Neural crest cell (in vitro differentiated cells): Measurements from ENCODE around the gene KRTAP10-10. TPM values are rescaled to one million over a fixed set of nuclear protein-coding genes. Genes with fewer than 3 reads are reported as not detected.
"Not testable (repeated sequence)": the region's sequence is repeated elsewhere in the genome, so short reads cannot be mapped to it uniquely, and the experiment has no call there.

Experiments used
- DNase-seq: peaks from one replicate; pipeline ENCODE4 v3.0.0; 2021; ENCODE audit warnings: low read depth, mixed read lengths, low spot score
- H3K27ac Mint-ChIP-seq: one replicate; pipeline ENCODE4 v1.8.0; 2021; ENCODE audit warnings: mild to moderate bottlenecking, mixed read lengths; ENCODE audit not compliant: unreplicated experiment
- H3K27me3 Mint-ChIP-seq: 2 replicates; pipeline ENCODE4 v1.8.0; 2021; ENCODE audit warnings: low read depth, mild to moderate bottlenecking, mixed read lengths
- H3K36me3 Mint-ChIP-seq: 2 replicates; pipeline ENCODE4 v1.8.0; 2021; ENCODE audit warnings: low read depth, mild to moderate bottlenecking, mixed read lengths
- H3K4me1 Mint-ChIP-seq: 2 replicates; pipeline ENCODE4 v1.8.0; 2021; ENCODE audit warnings: mixed read lengths
- H3K4me3 Mint-ChIP-seq: one replicate; pipeline ENCODE4 v1.8.0; 2021; ENCODE audit warnings: mild to moderate bottlenecking, mixed read lengths
- H3K9me3 Mint-ChIP-seq: 2 replicates; pipeline ENCODE4 v1.8.0; 2021; ENCODE audit warnings: mixed read lengths
- total RNA-seq: library from RNA; stranded (reverse); gene quantifications from 2 replicates; pipeline ENCODE4 v1.2.1, GENCODE V29; 2021
- TF ChIP-seq, protein P1 (sequence below): fragments of 200-600 bp; sonication (generic); conservative IDR thresholded peaks from 2 replicates; pipeline ENCODE4 v1.5.0; 2021; ENCODE audit warnings: antibody characterized with exemption, mild to moderate bottlenecking

The KRTAP10-10 gene
- total RNA-seq, 1 donor from 2014 or later: not detected

- Mint-ChIP-seq H3K4me1 (peaks cover 10% of the 10 kb centered on the region), H3K4me3 (no peak overlapping the region), H3K27me3 (peaks cover 7% of the 10 kb centered on the region), H3K9me3 (peaks cover 24% of the 10 kb centered on the region), H3K27ac (no peak overlapping the region), H3K36me3 (peaks cover 3% of the 10 kb centered on the region)
- TF ChIP-seq, protein P1, sequence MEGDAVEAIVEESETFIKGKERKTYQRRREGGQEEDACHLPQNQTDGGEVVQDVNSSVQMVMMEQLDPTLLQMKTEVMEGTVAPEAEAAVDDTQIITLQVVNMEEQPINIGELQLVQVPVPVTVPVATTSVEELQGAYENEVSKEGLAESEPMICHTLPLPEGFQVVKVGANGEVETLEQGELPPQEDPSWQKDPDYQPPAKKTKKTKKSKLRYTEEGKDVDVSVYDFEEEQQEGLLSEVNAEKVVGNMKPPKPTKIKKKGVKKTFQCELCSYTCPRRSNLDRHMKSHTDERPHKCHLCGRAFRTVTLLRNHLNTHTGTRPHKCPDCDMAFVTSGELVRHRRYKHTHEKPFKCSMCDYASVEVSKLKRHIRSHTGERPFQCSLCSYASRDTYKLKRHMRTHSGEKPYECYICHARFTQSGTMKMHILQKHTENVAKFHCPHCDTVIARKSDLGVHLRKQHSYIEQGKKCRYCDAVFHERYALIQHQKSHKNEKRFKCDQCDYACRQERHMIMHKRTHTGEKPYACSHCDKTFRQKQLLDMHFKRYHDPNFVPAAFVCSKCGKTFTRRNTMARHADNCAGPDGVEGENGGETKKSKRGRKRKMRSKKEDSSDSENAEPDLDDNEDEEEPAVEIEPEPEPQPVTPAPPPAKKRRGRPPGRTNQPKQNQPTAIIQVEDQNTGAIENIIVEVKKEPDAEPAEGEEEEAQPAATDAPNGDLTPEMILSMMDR: no peak
- no peak for DNase-seq
Measured at GRCh38 chr21:44639331-44639655, 2.1 kb downstream of the KRTAP10-10 start.

- H3K4me3 Mint-ChIP-seq: no peak overlapping the region
- peaks cover 31% of the 10 kb centered on the region for H3K9me3 Mint-ChIP-seq
- DNase-seq: no peak
- H3K27ac Mint-ChIP-seq: no peak overlapping the region
- H3K4me1 Mint-ChIP-seq: peaks cover 10% of the 10 kb centered on the region
- peaks cover 4% of the 10 kb centered on the region for H3K27me3 Mint-ChIP-seq
- TF ChIP-seq, protein P1: no peak
- H3K36me3 Mint-ChIP-seq: peaks cover 5% of the 10 kb centered on the region
Measured at GRCh38 chr21:44640761-44641160, 3.6 kb downstream of the KRTAP10-10 start.

GRCh38 chr21:44643741-44644310 is 6.7 kb downstream of the KRTAP10-10 start:
- TF ChIP-seq, protein P1: no peak
- Mint-ChIP-seq H3K4me1 (no peaks in the 10 kb centered on the region), H3K27me3 (peaks cover 10% of the 10 kb centered on the region), H3K36me3 (peaks cover 5% of the 10 kb centered on the region), H3K9me3 (peaks cover 31% of the 10 kb centered on the region), H3K27ac (no peak overlapping the region), H3K4me3 (no peak overlapping the region)
- DNase-seq: no peak

DNA sequence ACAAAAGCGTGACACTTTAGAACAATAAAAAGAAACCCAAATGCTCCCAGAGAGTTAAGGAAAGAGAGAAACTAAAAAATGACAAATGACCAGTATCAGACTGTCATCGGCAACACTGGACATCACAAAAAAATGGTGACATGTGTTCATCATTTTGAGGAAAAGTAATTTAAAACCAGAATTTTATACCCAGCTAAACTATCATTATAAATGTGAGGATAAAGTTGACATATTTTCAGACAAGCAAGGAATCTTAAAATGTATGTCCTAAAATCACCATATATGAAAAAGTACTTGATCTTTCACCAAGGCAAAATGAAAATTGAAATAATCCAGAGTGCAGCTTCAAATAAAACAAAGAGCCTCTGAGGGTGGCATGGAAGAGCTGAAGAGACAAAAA is 7.7 kb downstream of the KRTAP10-10 start:
- H3K4me3 Mint-ChIP-seq: no peak overlapping the region
- H3K27me3 Mint-ChIP-seq: peaks cover 10% of the 10 kb centered on the region
- no peak overlapping the region for H3K27ac Mint-ChIP-seq
- H3K9me3 Mint-ChIP-seq: peaks cover 31% of the 10 kb centered on the region
- DNase-seq: no peak
- TF ChIP-seq, protein P1: no peak
- H3K36me3 Mint-ChIP-seq: peaks cover 5% of the 10 kb centered on the region
- H3K4me1 Mint-ChIP-seq: no peaks in the 10 kb centered on the region

DNA sequence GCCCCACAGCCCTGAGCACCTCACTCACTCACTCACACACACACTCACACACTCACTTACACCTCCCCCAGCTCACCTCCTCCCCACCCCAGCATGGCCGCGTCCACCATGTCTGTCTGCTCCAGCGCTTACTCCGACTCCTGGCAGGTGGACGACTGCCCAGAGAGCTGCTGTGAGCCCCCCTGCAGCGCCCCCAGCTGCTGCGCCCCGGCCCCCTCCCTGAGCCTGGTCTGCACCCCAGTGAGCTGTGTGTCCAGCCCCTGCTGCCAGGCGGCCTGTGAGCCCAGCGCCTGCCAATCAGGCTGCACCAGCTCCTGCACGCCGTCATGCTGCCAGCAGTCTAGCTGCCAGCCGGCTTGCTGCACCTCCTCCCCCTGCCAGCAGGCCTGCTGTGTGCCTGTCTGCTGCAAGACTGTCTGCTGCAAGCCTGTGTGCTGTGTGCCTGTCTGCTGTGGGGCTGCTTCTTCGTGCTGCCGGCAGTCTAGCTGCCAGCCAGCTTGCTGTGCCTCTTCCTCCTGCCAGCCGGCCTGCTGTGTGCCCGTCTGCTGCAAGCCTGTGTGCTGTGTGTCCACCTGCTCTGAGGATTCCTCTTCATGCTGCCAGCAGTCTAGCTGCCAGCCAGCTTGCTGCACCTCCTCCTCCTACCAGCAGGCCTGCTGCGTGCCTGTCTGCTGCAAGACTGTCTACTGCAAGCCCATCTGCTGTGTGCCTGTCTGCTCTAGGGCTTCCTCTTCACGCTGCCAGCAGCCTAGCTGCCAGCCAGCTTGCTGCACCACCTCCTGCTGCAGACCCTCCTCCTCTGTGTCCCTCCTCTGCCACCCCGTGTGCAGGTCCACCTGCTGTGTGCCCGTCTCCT is 9.4 kb downstream of the KRTAP10-10 start, which contains the start of gene KRTAP10-11:
Gene KRTAP10-11 (plus strand): TSS at position 49 of the 856 bp plus-strand sequence. CDS start 45 bp downstream, at position 94.
- not testable (repeated sequence) for H3K27me3 Mint-ChIP-seq, H3K36me3 Mint-ChIP-seq, H3K4me3 Mint-ChIP-seq, DNase-seq, H3K4me1 Mint-ChIP-seq
- Mint-ChIP-seq H3K27ac (peak within 1 kb of the TSS; percentile 81), H3K9me3 (peaks cover 19% of the 10 kb centered on the region)

GRCh38 chr21:44647222-44647552 is 10.0 kb downstream of the KRTAP10-10 start:
- Mint-ChIP-seq H3K4me1 (no peaks in the 10 kb centered on the region), H3K27me3 (peaks cover 6% of the 10 kb centered on the region), H3K4me3 (no peak overlapping the region), H3K36me3 (peaks cover 4% of the 10 kb centered on the region), H3K27ac (peak overlapping the region; percentile 81), H3K9me3 (peaks cover 16% of the 10 kb centered on the region)
- TF ChIP-seq, protein P1: no peak
- DNase-seq: no peak
